GM19467 (cell line): ENCODE data around the gene FKBP2.

Source experiments
- ATAC-seq: cut with Tn5 transposase; IDR thresholded peaks from one replicate; pipeline ENCODE4 v1.9.1; 2021; ENCODE audit warnings: mild to moderate bottlenecking, moderate library complexity; ENCODE audit not compliant: unreplicated experiment

The FKBP2 gene

DNA sequence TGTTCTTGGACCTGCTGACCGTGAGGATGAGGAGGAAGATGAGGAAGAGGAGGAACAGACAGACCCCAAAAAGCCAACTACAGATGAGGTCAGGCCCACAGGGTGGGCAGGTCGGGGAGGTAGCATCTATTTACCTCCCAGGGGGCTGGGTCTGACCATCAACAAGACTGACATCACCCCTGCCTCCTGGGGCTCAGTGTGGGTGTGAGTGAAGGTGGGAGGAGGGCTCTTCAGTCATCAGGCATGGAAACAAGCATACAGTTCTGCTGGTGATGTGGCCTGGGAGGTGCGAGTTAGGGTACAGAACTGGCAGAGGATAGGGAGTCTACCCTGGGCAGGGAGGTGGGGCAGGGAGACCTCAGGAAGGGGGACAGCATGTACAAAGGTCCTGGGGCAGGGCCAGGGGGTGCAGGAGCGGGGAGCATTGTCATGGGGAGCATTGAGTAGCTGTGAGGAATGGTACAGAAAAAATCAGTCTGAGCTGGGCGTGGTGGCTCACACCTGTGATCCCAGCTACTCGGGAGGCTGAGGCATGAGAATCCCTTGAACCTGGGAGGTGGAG lies 19.3 kb downstream of the FKBP2 start:
- ATAC-seq = no peak

DNA sequence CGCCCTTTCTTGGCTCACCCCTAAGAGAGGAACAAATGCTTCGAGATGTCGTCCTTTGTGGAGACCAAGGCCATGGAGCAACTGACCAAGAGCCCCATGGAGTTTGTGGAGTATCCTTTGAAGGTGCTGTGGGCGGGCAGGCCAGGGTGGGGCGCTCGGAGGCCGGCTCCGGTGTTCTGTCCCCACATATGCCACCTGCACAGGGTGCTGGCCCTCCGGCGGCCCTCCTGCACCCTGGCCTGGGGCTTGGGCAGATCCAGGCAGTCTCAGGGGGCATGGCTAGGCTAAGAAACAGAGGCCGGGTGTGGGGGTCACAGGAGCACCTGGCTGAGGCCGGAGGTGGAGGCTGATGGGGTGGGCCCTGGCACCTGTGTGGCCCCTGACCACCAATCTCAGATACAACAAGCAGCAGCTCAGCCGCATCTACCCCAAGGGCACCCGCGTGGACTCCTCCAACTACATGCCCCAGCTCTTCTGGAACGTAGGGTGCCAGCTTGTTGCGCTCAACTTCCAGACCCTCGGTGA lies 20.7 kb downstream of the FKBP2 start:
- no peak for ATAC-seq

DNA sequence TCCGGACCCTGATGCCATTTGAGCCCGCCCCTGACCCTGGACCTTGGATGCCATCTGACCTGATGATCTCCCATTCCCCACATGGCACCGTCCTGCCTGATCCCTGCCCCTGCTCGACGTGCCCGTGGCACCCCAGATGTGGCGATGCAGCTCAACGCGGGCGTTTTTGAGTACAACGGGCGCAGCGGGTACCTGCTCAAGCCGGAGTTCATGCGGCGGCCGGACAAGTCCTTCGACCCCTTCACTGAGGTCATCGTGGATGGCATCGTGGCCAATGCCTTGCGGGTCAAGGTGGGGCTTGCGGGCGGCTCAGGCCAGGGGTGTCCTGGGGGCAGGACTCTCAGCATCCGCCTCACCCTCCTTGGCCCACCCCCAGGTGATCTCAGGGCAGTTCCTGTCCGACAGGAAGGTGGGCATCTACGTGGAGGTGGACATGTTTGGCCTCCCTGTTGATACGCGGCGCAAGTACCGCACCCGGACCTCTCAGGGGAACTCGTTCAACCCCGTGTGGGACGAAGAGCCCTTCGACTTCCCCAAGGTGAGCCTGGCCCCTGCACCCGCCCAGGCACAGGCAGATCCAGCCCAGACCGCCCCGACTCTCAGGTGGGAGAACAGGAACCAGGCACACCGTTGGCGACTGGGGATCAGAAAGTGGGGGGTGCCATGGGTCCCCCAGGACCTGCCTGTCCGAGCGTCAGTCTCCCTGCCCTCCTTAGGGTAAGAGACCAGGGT lies 21.5 kb downstream of the FKBP2 start:
- ATAC-seq = no peak

DNA sequence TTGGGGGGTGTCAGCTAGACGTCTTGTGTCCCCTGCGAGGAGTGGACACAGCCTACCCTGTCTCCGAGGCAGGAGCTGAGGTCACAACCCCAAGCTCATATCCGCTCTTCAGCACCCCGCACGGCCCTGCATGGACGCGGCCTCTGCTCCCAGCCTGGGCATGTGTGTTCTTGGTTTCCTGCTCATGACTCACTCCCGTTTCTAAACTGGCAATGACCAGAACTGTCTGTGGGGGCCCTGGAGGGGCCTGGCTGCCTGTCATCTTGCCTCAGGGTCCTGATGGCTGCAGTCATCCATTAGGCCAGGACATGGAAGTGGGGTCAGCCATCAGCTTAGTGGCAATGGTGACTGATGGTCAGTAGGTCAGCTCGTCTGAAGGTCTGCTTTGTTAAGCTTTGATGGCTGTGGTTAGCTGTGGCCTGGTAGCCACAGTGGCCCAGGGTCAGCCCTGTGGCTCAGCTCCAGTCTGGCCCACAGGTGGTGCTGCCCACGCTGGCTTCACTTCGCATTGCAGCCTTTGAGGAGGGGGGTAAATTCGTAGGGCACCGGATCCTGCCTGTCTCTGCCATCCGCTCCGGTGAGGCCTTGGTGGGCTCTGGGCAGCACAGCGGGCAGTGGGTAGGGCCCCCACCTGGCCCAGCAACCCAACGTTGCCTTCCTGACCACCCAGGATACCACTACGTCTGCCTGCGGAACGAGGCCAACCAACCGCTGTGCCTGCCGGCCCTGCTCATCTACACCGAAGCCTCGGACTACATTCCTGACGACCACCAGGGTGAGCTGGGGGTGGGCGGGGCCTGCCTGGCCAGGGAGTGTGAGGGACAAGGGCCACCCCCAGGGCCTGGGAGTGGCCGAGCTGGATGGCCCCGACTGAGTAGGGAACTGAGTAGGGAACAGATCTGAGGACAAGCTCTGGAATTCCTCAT lies 22.4 kb downstream of the FKBP2 start:
- no peak for ATAC-seq

DNA sequence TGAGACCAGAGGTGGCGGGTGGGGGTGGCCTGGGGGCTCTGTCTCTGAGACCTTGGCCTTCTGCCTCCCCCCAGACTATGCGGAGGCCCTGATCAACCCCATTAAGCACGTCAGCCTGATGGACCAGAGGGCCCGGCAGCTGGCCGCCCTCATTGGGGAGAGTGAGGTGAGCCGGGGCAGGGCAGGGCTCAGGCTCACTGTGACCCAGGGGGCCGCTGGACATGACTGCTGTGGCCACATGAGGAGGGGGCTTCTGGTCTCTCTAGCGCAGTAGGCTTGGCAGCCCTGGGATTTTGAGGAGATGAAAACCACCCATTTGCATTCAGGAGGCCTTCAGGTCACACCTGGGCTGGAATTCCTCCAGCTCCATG lies 23.0 kb downstream of the FKBP2 start:
- ATAC-seq = no peak

DNA sequence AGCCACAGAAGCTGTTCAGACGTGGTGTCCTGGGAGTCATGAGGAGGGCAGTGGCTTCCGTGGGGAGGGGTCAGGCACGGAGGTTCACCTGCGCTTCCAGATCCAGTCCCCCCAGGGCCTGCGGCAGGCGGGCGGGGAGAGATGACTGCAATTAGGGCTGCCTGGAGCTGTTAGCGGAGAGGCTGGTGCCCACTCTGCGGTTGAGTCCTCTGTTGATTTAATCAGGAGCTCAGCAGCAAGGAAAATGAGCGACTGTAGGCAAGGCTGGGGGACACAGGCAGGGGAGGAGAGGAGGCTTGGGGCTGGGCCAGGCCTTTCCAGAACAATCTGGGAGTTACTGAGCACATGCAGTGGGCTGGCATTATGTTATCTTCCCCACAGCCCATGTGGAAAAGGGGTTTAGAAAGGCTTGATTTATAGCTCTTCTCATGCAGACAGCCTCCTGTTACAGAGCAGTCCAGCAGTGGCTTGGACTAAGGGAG lies 23.5 kb downstream of the FKBP2 start:
- no peak for ATAC-seq

DNA sequence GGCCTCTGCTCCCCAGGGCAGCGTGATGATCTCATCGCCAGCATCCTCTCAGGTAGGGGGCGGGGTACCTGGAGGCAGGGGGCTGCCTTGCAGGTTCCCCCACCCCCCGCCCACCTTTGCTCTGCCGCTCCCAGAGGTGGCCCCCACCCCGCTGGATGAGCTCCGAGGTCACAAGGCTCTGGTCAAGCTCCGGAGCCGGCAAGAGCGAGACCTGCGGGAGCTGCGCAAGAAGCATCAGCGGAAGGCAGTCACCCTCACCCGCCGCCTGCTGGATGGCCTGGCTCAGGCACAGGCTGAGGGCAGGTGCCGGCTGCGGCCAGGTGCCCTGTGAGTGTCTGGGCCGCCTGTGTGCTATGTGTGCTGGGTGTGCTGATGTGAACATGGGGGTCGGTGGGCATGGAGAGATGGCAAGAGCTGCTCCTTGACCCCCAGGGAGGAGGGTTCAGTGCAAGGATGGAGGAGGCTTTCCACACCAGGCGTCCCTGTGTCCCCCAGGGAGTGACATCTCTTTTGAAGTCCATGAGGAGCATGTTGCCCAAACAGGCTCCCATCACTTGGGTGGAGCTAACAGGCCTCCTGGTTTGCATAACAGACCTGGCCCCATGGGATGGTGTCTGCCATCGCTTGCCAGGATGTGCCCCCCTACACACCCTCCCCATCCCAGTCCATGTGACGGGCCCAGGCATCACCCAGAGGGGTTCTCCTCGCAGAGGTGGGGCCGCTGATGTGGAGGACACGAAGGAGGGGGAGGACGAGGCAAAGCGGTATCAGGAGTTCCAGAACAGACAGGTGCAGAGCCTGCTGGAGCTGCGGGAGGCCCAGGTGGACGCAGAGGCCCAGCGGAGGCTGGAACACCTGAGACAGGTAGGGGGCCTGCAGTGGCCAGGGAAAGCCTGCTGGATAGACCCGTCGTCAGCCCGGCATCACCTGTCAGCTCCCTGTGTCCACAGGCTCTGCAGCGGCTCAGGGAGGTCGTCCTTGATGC lies 24.6 kb downstream of the FKBP2 start:
- no peak for ATAC-seq

DNA sequence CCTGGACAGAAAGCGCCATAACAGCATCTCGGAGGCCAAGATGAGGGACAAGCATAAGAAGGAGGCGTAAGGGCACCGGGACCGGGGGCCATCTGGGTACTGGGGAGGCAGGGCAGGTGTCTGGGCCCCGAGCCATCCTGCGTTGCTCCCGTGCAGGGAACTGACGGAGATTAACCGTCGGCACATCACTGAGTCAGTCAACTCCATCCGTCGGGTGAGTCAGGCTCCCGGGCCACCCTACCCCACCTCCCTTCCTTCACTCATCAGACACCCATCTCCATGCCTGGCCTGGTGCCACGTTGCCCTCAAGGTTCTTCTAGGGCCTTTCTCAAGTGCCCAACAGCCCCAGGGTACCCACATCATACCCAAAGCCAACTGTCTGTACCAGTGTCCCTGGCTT lies 25.4 kb downstream of the FKBP2 start:
- no peak for ATAC-seq

DNA sequence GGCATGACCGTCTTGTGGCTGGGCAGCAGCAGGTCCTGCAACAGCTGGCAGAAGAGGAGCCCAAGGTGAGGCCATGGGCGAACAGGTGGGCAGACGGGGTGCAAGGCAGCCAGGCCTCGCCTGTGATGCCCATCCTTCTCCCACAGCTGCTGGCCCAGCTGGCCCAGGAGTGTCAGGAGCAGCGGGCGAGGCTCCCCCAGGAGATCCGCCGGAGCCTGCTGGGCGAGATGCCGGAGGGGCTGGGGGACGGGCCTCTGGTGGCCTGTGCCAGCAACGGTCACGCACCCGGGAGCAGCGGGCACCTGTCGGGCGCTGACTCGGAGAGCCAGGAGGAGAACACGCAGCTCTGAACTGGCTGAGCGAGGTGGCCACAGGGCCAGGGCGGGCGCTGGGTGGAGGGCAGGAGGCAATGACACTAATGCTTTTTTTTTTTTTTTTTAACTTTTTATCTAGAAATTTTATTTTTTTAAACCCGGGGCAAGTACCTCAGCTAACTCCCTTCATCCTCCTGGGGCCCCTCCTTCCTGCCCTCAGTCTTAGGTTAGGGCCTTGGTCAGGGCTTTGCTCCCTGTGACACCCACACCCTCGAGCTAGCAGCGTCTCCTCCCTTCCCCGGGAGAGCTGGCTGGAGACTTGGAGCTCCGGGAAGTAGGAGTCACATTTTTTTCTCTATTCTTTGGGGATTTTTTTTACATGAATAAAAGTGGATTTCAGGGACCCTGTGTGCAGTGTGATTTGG lies 26.5 kb downstream of the FKBP2 start:
- ATAC-seq = no peak

DNA sequence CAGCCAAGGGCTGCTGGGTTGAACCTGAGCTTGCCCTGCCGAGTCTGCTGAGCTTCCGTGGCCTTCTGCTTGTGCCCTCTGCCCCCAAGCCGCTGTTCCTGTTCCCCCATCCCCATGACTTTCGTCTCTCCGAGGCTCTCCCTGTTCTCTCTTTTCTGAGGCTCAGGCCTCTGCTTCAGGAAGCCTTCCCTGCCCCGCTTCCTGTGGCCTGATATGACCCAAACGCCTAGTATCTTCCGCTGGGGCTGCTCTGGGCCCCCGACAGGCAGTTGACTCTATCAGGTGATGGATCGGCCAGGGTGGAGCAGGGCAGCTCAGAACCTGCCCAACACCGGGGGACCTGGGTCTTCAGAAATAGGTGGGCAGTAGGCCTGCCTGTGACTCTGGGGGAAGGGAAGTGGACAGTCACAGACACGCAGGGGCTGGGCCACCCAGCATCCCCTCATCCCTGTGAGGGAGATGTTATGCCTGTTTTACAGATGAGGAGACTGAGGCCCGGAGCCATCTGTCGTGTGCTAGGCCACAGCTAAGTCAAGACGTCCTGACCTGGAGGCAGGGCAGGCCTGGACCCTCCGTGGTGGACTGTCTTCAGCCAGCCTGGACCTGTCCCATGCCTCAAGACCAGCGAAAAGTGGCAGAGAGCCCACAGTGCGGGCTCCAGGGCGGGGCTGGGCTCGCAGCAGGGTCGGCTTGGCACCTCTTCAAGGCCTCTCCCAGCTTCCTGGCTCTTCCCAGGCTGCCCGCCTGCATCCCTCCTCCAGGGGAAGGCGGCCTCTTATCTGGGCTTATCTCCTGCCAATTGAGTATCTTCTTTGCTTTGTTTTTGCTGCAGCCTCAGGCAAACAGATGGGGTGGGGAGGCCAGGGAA lies 27.4 kb downstream of the FKBP2 start:
- ATAC-seq = no peak

DNA sequence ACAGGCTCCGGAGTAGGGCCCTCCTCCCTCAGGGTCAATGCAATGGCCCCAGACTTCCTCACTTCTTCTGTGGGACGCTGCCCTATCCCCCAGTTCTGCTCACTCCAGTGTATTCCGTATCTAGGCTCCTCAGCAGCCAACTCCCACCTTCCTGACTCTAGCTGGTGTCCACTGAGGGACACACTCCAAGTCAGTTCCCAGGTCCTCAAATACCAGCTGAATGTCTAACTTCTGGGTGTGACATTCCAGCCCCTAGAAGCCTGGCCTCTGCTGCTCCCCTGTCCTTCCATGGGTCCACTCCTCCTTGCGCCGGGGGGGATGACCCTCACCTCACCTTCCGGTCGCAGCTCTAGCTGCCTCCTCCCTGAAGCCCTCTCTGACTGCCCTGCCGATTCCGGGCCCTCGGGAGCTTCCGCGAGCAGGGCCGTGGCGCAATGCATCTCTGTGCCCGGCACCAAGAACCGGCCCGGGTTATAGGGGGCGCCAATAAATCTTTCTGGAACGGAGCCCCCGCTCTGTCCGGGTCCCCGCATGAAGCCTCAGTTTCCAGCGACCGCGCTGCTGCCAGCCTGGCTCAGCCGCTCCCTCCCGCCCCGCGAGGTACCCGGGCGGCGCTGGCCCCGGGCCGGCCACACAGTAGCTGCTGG lies 28.1 kb downstream of the FKBP2 start:
- ATAC-seq = peak; percentile 21

DNA sequence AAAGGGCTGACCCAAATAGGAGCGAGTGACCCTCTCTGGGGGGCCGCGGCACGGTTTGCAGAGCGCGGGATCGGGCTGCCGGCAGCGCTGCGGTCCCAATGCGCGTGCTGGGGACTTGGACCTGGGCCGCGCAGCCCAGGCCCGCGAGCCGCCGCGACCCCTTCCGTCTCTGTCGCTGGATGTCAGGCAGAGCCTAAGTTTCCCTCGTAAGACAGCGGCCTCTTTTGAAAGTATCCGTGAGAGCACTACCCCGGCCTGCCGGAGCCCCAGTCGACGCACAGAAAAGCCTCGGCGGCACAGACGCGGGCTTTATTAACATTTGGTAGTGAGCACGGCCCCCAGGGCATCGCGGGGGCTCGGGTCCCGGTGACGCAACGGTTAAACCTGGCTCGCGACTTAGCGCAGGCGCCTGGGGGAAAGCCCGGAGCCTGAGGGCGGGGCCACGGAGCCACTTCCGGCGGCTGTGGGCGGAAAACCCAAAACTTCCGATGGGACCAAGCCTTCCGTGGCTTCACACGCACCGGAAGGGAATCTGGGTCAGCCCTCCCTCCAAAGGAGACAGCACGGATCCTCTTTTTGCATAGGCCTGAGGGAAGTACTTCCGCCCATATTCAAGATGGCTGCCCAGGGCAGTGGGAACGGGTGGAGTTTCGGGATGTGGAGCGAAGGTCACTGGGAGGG lies 28.8 kb downstream of the FKBP2 start:
- ATAC-seq = peak; percentile 60

DNA sequence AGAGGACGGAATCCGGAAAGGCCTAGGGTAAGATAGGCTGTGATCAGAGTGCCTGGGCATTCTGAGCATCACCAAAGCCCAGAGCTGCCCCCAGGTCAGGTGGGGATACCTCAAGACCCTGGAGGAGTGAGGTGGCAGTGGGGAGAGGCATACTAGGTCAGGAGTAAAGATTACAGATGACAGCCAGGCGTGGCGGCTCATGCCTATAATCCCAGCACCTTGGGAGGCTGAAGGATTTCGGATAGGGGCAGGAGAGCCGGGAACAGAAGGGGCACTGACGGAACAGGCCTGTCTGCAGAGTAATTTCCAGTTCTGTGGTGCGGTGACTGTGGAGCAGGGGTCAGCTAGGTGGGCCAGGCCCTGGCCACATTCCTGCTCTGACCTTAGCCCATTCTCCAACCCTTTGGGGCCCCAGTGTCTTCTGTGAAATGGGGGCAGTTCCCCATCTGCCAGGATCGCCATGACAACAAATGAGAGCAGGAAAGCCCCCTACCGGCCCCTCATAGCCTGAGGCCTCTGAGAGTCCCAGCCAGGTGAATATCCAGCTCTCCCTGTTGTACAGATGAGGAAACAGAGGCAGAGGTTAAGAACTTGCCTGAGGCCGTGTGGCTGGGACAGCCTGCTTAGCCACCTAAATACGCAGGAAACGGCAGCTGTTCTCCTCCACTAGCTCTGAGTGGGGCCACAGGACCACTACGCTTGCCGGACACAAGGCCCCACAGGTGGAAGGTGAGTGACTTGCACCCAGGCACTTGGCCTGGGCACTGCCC lies 34.3 kb downstream of the FKBP2 start:
- ATAC-seq = no peak

DNA sequence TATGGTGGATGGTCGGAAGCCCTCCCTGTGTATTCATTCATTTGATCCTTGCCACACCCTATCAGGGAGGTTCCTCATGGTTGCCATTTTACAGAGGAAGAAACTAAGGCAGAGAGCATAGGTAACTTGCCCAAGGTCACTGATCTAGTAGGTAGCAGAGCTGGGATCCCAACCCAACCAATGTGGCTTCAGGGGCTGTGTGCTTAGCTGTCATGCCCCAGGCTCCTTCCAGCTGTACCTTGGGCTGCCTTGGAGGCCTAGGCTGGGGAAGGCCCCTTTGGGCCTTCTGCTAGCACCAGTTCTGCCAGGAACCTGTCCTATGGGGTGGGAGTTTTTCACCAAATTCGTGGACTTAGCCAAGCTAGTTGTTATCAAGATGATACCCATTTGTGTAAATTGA lies 34.9 kb downstream of the FKBP2 start:
- no peak for ATAC-seq

DNA sequence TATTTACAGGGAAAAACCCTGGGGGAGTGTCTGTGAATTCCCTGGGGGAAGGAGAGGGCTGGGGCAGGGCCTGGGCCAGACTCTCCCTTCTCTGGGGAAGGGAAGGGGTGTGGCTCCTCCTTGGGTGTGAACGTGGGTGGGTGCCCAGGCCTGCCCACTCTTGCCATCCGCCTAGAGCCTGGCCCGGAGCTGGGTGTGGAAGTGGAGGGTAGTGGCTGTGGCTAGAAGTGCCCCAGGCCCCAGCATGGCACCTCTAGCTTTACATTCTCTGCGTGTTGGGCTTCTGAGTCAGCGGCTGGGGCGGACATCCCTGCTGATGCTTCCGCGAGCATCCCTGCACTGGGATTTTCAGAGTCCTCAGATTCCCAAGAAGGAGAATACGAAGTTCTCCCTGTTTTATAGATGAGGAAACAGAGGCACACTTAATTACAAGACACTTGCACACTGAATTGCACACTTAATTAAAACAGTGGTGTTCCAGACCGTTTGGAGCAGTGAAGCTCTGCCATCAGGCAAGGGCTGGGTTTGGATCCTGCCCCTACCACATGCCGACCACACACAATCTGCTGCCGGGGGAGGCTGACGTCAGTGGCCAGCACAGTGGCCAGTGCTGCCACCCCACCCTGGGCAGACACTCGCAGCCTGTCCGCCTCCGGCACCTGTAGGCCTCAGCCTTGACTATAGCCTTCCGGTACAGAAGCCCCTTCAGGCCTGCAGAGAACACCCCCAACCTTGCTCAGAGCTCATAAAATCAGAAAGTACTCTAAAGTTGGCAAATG lies 35.9 kb downstream of the FKBP2 start:
- ATAC-seq = no peak

DNA sequence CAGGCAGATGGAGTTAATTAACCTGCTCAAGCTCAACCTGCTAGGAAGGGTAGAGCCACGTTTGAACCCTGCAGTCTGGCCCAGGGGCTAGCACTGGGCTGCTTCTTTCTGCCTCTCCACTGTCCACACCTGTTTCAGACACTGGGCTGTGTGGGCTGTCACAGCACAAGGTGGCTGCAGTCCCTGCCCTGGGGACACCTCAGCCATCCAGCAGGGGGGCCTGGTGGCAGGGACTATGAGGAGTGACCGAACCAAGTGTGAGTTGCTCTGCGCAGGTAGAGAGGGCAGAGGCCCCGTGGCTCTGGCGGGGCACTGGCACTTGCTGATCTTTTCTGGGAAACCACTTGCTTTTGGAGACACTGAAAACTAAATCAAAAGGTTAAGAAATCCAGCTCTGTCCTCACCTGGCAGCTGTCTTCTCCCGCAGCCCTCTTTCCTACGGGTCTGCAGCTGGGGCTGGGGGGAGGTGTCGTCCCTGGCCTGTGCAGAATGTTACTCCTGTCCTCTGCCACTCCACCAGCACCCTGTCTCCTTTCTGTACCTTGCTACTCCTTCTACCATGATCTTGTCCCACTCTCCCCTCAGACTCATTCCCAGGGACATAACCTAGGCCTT lies 37.8 kb downstream of the FKBP2 start:
- ATAC-seq = no peak
